GM12872 (cell line): ENCODE measurements around the gene ATP8A2.

Experiments used
- CTCF ChIP-seq: IDR thresholded peaks from 3 replicates; pipeline ENCODE4 v1.5.1; 2011; ENCODE audit warnings: low read depth, mild to moderate bottlenecking, low read length, moderate library complexity; ENCODE audit not compliant: insufficient read depth

Gene ATP8A2

GRCh38 chr13:25687471-25688225, 315.9 kb downstream of the ATP8A2 start:
- no peak for TF ChIP-seq CTCF

DNA sequence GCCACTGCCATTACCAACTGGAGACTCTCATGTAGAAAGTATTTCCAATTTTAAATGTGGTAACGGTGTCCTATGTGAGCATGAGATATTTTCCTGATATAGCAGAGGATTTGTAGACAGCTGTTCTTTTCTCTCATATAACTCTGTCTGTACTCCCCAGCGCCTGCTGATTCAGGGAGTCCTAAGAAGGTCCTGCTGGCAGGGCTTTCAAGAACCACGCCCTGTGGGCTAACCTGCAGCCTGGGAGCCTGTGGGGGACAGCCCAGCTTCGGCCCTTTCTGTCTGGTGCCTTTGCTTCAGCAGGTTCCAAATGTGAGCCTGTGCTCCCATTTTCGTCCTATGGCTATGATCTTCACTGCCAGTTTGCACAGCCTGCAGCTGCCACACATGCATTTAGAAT, 316.8 kb downstream of the ATP8A2 start:
- TF ChIP-seq CTCF, result no peak

GRCh38 chr13:25689539-25689938, 317.8 kb downstream of the ATP8A2 start:
- no peak for TF ChIP-seq CTCF

DNA sequence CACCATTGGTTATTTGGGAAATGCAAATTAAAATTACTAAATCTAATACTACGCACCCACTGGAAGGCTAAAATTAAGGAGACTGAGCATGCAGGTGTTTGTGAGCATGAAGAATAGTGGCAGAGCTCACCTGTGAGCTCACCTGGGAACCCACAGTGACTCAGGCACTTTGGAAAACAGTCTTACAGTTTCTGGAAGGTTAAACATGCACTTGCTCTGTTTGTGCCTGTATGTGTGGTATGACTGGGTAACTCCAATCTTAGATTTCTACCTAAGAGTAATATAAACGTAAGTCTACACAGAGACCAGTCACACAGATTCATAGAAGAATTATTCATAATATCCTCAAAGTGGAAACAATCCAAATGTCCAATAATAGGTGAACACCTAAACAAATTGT, 318.8 kb downstream of the ATP8A2 start:
- TF ChIP-seq CTCF, result no peak

- TF ChIP-seq CTCF, result no peak
Observed at GRCh38 chr13:25691654-25692053, 319.9 kb downstream of the ATP8A2 start.

DNA sequence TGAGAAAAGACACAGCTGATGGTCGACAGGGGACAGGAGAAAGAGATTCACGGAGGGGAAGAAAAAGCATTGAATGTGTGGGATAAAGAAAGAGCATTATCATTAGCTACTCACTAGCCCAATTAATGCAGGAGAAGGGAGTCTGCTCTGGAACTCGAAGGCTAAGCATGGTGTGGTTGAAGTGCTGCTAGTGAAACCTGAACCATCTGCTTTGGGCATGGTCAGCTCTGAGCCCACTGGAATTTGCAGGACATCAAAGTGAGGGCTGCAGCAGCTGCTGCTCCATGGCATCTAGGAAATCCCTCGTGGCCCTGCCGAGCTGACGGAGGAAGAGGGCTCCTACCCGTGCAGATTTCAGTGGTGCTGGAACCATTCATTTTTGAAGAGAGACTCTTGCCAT, 320.3 kb downstream of the ATP8A2 start:
- no peak for TF ChIP-seq CTCF

GRCh38 chr13:25699056-25699455, 327.3 kb downstream of the ATP8A2 start:
- TF ChIP-seq CTCF, result no peak
